Kidney capillary endothelial cell (primary cell): ENCODE data around the gene NUDT7.

Experiments
- DNase-seq: peaks from one replicate; pipeline ENCODE4 v3.0.0-alpha.2; 2018; ENCODE audit warnings: low spot score

The NUDT7 gene

DNA sequence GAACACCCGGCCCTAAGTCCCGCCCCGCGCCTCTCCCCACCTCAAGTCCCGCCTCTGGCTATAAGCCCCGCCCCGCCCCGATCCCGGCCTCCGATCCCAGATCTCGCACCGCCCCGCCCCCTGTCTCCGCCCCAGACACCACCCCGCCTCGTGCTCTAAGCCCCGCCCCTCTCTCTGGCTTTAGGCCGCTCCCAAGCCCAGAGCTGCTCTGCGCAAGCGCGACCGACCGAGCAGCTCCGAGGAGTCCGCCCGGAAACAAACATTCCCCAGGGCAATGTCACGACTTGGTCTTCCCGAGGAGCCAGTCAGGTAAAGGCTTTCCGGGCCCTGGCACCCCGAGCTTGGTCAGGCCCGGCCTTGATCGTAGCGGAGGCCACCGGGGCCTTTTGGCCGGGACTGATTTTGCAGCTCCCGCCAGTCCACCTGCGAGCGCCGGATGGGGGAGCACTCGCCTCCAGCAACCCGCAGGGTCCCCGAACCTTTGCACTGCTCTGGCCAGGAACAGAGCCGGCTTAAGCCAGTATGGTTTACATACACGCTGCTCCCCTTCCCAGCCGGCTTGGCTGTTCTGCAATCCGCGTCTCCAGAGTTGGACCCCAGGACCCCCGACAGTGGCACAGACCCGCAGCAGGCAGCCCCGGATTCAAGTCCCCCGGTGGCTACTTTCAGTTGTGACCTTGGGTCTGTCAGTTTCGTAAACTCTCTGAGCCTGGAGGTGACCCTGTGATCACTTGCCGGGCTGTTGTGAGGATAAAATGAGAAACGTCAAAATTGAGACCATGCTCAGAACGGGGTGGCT, at the start of gene NUDT7:
Gene NUDT7 (plus strand): TSS at position 206 of the 799 bp plus-strand sequence. CDS start 69 bp downstream, at position 275.
- peak; percentile 95 for DNase-seq

GRCh38 chr16:77674888-77675287, 47.4 kb upstream of the NUDT7 start:
- DNase-seq = no peak

- peak; percentile 76 for DNase-seq
Measured at GRCh38 chr16:77675464-77676324, 46.6 kb upstream of the NUDT7 start.

DNA sequence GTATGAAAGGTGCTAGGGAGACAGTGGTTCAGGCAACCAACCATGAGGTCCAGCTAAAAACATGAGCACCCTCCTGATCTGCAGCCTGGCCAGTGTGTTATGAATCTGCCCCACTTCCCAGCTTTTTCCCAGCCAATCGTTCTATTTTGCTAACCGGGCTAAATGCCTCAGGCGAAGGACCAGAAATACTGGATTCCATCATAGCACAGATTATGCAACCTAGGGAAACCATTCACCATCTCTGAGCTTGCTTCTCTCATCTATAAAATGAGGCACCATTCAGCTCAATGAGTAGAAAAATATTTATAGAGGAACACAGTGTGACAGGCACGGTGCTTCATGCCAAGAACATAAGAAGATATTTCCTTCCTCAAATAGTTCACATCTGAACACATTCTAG, 45.2 kb upstream of the NUDT7 start:
- no peak for DNase-seq

DNA sequence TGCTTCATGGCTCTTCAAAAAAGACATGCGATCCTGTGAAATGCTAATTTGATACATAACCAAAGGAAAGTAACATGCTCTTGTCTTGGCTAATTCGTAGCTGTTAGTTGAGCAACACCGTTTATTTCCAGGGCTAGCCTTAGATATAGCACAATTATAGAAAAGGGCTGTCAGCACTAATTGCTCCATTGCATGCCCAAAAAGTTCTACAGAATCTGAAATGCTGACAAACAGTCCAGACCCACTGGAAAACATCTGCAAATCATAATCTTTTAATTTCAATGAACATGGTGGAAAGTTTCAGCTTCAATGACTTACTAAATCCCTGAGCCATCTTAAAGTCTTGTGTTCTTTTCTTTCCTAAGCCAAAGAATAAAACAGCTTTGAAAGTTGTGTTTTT, 42.9 kb upstream of the NUDT7 start:
- DNase-seq = no peak

DNA sequence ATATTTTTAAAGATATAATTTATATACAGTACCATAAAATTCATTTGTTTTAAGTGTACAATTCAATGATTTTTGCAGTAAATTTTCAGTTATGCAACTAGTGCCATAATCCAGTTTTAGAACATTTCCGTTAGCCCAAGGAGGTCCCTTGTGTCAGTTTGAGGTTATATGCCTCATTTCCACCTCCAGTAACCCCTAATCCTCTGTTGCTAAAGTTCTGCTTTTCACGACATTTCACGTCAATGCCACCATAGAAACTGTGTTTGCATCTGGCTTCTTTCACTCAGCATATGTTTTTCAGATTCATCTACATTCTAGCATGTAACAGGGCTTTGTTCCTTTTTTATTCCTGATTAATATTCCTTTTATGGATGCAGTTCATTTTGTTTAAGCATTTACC, 42.4 kb upstream of the NUDT7 start:
- no peak for DNase-seq

GRCh38 chr16:77680496-77680895, 41.8 kb upstream of the NUDT7 start:
- no peak for DNase-seq

DNA sequence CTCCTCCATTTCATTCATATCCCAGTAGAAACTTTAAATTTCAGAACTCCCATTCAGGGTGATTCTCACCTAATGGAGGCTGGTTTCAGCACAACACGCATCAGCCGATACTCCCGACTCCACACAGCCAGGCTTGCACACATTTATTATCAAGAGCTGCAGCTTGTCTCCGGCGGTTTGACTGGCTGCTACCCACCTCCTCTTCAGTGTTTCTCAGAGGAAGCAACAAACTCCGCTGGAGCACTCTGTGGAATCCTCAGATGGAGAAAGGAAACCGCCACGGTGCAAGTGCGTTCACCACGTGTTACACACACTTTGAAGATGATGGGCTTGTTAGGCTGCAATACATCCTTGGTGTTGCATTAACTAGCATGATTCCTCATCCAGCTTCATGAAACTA, 39.7 kb upstream of the NUDT7 start:
- no peak for DNase-seq

- no peak for DNase-seq
Measured at GRCh38 chr16:77683397-77684180, 38.7 kb upstream of the NUDT7 start.

GRCh38 chr16:77684181-77684526, 38.2 kb upstream of the NUDT7 start:
- no peak for DNase-seq

- DNase-seq = no peak
Measured at GRCh38 chr16:77686385-77686784, 35.9 kb upstream of the NUDT7 start.

DNA sequence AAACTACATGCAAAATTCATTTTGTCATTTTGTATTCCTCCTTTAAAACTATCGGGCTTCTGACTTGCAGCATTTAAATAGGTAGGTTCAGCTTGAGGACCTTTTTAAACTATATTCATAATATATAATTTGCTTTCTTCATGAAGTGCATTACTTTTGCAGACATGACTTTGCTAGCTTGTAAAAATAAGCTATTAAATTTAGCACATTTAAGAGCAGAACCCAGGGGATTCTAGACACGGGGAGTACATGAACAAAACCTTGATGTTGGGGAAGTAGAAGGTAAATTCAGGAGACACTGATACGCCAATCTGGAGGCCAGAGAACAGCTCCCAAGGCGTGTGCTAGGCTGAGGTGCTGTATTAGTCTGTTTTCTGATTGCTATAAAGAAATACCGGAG, 32.3 kb upstream of the NUDT7 start:
- DNase-seq = no peak

DNA sequence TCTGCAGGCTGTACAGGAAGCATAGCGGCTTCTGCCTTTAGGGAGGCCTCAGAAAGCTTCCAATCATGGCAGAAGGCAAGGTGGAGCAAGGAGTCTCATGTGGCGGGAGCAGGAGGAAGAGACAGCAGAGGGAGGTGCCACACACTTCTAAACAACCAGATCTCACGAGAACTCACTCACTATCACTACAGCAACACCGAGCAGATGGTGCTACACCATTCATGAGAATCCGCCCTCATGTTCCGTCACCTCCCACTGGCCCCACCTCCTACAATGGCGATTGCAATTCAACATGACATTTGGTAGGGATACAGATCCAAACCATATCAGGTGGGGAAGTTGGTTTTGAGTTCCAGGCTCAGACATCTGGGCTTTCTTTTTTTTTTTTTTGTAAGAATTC, 31.9 kb upstream of the NUDT7 start:
- no peak for DNase-seq

DNA sequence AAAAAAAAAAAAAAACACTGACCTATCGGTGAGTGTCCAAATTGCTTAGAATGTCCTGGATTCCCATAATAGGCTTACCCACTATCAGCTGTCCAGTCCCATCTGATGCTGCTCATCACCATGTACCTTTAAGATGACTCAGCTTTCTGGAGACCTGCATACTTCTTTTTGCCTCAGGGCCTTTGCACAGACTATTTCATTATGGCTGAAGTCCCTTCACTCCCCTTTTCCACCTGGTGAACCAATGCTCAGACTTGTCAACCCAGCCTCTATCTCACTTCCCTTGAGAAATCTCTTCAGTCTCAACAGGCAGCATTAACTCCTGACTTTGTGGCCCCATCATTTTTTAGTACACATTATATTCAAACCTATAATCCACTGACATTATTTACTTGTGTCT, 29.7 kb upstream of the NUDT7 start:
- no peak for DNase-seq

DNA sequence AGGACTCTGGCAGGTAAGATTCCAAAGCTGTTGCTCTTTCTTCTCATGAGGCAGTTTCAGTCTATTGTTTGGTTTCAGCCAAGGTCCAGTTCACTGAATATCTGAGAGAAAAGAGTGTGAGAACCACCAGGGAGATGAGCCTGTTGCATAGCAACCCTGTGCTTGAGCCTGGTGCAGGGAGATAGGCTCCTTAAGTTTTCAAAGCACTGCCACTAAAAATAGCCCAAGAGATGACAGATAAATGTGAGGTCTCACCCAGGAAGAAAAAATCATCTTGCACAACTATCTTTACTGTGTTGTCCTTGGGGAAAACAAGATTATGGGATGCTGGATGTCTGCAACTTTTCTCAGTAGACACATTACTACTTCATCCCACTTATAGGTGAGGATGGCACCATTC, 26.2 kb upstream of the NUDT7 start:
- no peak for DNase-seq

DNA sequence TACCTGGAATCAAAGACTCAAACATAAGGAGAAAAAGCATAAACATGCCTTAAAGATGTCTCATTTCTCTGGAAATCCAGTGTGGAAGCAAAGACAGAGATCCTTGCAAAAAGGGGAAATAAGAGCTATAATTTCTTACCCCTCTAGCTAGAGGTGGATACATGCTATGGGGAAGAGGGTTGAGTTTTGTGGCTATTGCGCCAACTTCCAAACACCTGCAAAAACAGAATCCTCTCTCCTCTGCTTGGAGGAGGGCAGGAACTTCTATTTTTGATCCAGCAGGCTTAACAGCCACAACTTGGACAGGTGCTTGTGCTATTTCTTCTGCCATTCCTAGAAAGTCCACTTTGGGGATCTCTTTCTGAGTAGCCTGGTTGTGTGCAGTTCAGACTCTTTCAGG, 21.5 kb upstream of the NUDT7 start:
- DNase-seq = no peak

DNA sequence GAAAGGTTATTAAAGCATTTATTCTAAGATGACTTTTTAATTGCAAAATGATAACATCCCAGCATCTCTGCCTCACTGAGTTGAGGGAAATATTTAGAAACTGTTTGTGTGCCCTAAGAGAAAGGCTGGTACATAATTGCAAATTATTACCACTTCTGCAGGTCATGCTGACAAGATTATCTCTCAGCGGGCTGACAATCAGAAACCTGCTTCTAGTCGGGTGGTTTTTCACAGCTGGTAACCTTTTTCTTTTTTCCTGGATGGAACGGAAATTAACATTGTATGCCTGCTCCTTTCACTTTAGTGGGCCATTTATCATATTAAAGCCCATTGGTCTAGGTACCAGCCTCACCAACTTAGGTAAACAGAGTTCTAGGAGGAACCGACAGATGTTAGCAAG, 17.0 kb upstream of the NUDT7 start:
- DNase-seq = no peak

- no peak for DNase-seq
Measured at GRCh38 chr16:77711179-77711578, 11.1 kb upstream of the NUDT7 start.

- DNase-seq = no peak
Measured at GRCh38 chr16:77711775-77712174, 10.5 kb upstream of the NUDT7 start.

DNA sequence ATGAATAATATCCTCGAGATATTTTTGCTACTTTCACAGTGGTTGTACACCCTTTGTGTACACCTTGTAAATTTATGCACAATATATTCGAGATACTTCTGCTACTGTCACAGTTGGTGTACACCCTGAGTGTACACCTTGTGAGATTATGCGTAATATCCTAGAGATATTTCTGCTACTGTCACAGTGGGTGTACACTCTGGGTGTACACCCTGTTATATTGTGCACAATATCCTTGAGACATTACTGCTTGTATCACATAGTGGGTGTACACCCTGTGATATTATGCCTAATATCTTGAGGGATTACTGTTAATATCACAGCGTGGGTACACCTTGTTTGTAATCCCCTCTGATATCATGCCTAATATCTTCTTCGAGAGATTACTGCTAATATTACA, 7.2 kb upstream of the NUDT7 start:
- DNase-seq = no peak

- no peak for DNase-seq
Measured at GRCh38 chr16:77721752-77722308, 484 bp upstream of the NUDT7 start.

- peak; percentile 28 for DNase-seq
Measured at GRCh38 chr16:77723108-77723514, 797 bp downstream of the NUDT7 start.
